ENCODE measurements around the gene ADGRL3.

Gene ADGRL3

GRCh38 chr4:61760820-61761219 is 560.7 kb downstream of the ADGRL3 start (continued):
- TF ChIP-seq HOXA7 (CRISPR knock-in tag; IDR thresholded peaks at IDR 0.05; ENCODE audit: borderline replicate concordance) (no peak), ZBTB44 (tag by site-specific recombination; IDR thresholded peaks at IDR 0.05) (no peak), ZFP69B (tag by site-specific recombination; IDR thresholded peaks at IDR 0.05) (no peak), ZNF530 (tag by site-specific recombination; IDR thresholded peaks at IDR 0.05; ENCODE audit: low read depth) (no peak), YY2 (tag by site-specific recombination; IDR thresholded peaks at IDR 0.05) (no peak), ZBTB48 (tag by site-specific recombination; IDR thresholded peaks at IDR 0.05) (no peak), SP7 (tag by site-specific recombination; IDR thresholded peaks at IDR 0.05) (no peak), ZNF777 (tag by site-specific recombination; IDR thresholded peaks at IDR 0.05; ENCODE audit: borderline replicate concordance) (no peak), PRDM10 (tag by site-specific recombination; IDR thresholded peaks at IDR 0.05) (no peak), ZNF488 (tag by site-specific recombination; IDR thresholded peaks at IDR 0.05) (no peak), ZNF175 (tag by site-specific recombination; IDR thresholded peaks at IDR 0.05) (no peak)

GRCh38 chr4:61762722-61763627 is 562.8 kb downstream of the ADGRL3 start:
- Histone ChIP-seq H3K9me3 (ENCODE audit: control insufficient read depth, insufficient read depth, low read depth, low read length) (no peaks in the 10 kb centered on the region), H3K36me3 (ENCODE audit: control insufficient read depth in 2 of 2, insufficient read depth in 1 of 2, low read length in 2 of 2) (no peaks in the 10 kb centered on the region), H3K27ac (ENCODE audit: extremely low read depth, low read depth, low read length) (no peak overlapping the region), H3K4me1 (ENCODE audit: control insufficient read depth, insufficient read depth, low read length) (no peaks in the 10 kb centered on the region), H3K4me3 (ENCODE audit: low read depth, low read length) (no peak overlapping the region)
- TF ChIP-seq ZNF560 (tag by site-specific recombination; IDR thresholded peaks at IDR 0.05; ENCODE audit: borderline replicate concordance) (no peak), ZNF518A (tag by site-specific recombination; conservative IDR thresholded peaks at IDR 0.05; ENCODE audit: low read depth) (no peak)
- CTCF ChIA-PET, result no interaction called here
- POLR2A ChIA-PET, result no interaction called here

Data from HEK293 (cell line).